Cardiac fibroblast (primary cell): ENCODE results near the gene TTC33.
A peak's percentile ranks its signal among the peaks of the same experiment; 100 is the strongest.

ENCODE experiments used
- DNase-seq, 2 donors: peaks; one replicate each; pipeline versions ENCODE4 v3.0.0 to v3.0.0-alpha.2; 2010; ENCODE audit warnings: low read depth in 2 of 2
- H3K4me3 ChIP-seq, 2 donors: replicated peaks in 1 of 2; 1 replicate in 1 of 2; 2 replicates in 1 of 2; pipeline ENCODE4 v1.5.1; 2011; ENCODE audit warnings: low read depth in 2 of 2, low read length in 2 of 2, mild to moderate bottlenecking in 2 of 2, moderate library complexity in 1 of 2
- CTCF ChIP-seq: IDR thresholded peaks from one replicate; pipeline ENCODE4 v1.5.1; 2011; ENCODE audit warnings: low read depth, mild to moderate bottlenecking, low read length, inconsistent platforms

Gene TTC33

GRCh38 chr5:40481241-40481640, 274.5 kb downstream of the TTC33 start:
- TF ChIP-seq CTCF: no peak
- no peak overlapping the region for H3K4me3 ChIP-seq
- no peak for DNase-seq

GRCh38 chr5:40480392-40480791, 275.4 kb downstream of the TTC33 start:
- TF ChIP-seq CTCF: no peak
- H3K4me3 ChIP-seq: no peak overlapping the region
- DNase-seq: no peak

GRCh38 chr5:40479939-40480338, 275.8 kb downstream of the TTC33 start:
- no peak for DNase-seq
- H3K4me3 ChIP-seq: no peak overlapping the region
- no peak for TF ChIP-seq CTCF

- no peak overlapping the region for H3K4me3 ChIP-seq
- no peak for TF ChIP-seq CTCF
- DNase-seq: no peak
Observed at GRCh38 chr5:40478766-40479165, 277.0 kb downstream of the TTC33 start.

- no peak for TF ChIP-seq CTCF
- peak; percentile 9 to 40 for DNase-seq
- no peak overlapping the region for H3K4me3 ChIP-seq
Observed at GRCh38 chr5:40477856-40478546, 277.8 kb downstream of the TTC33 start.

GRCh38 chr5:40475561-40475960, 280.2 kb downstream of the TTC33 start:
- no peak for TF ChIP-seq CTCF
- H3K4me3 ChIP-seq: no peak overlapping the region
- peak in 1 of 2 donors; percentile 69 for DNase-seq

- TF ChIP-seq CTCF: no peak
- no peak for DNase-seq
- H3K4me3 ChIP-seq: no peak overlapping the region
Observed at GRCh38 chr5:40474250-40474649, 281.5 kb downstream of the TTC33 start.
